Adrenal gland (tissue), 12 donors: Measurements from ENCODE around the gene TRPM8. TPM values are rescaled to one million over a fixed set of nuclear protein-coding genes. Genes with fewer than 3 reads are reported as not detected.

Experiments
- DNase-seq, 7 donors: peaks; one replicate each; pipeline ENCODE4 v3.0.0-alpha.2; 2019 to 2020
- H3K27ac ChIP-seq, 5 donors: fragments of 200-600 bp; sonication (generic) in 4 of 5; 1 replicate in 3 of 5; 2 replicates in 2 of 5; pipeline versions ENCODE4 v1.5.1 to v1.8.0; 2016 to 2020; ENCODE audit warnings: mild to moderate bottlenecking in 1 of 5
- H3K27me3 ChIP-seq: fragments of 200-600 bp; 2 replicates; pipeline ENCODE4 v1.8.0; 2021
- H3K36me3 ChIP-seq, 2 donors: fragments of 200-600 bp; replicated peaks in 1 of 2; 1 replicate in 1 of 2; 2 replicates in 1 of 2; pipeline versions ENCODE4 v1.5.1 to v1.8.0; 2018 to 2022
- H3K4me1 ChIP-seq, 2 donors: fragments of 200-600 bp; replicated peaks in 1 of 2; 1 replicate in 1 of 2; 2 replicates in 1 of 2; pipeline versions ENCODE4 v1.5.1 to v1.8.0; 2018 to 2021
- H3K4me3 ChIP-seq, 4 donors: fragments of 200-600 bp; sonication (generic) in 3 of 4; one replicate each; pipeline ENCODE4 v1.5.1; 2016 to 2018
- H3K9me3 ChIP-seq, 3 donors: fragments of 200-600 bp; sonication (generic) in 1 of 3; replicated peaks in 1 of 3; 1 replicate in 2 of 3; 2 replicates in 1 of 3; pipeline versions ENCODE4 v1.5.1 to v1.8.0; 2016 to 2021
- CTCF ChIP-seq, 6 experiments: fragments of 450-650 bp in 4 of 6; fragments of 200-600 bp in 2 of 6; sonication (generic) in 1 of 6; IDR thresholded peaks; 1 replicate in 5 of 6; 2 replicates in 1 of 6; pipeline versions ENCODE4 v1.5.1 to v1.8.0; 2016 to 2021; ENCODE audit warnings: antibody characterized with exemption in 6 of 6, mild to moderate bottlenecking in 2 of 6, moderate library complexity in 1 of 6
- POLR2A ChIP-seq, 2 donors: fragments of 450-650 bp; IDR thresholded peaks; one replicate each; pipeline ENCODE4 v1.6.1; 2017; ENCODE audit warnings: antibody characterized with exemption in 2 of 2, mild to moderate bottlenecking in 2 of 2, moderate library complexity in 1 of 2
- WGBS, 4 donors: extraction: QIAGEN DNeasy Blood & Tissue Kit in 2 of 4; methylation state at CpG; one replicate each; pipeline versions ENCODE4 v1.1.5 to v1.1.7; 2013 to 2017; 5-methylcytosine and 5-hydroxymethylcytosine counted together
- intact Hi-C, 2 donors: fragments of 100-400 bp; cut with DNase I; formaldehyde crosslinking; loops; one replicate each; pipeline versions ENCODE4 v1.14.1 to v1.15.0; 2022 to 2023
- polyA plus RNA-seq, 3 donors: library from polyadenylated mRNA; stranded (reverse); fragments of 200-250 nt in 2 of 3; fragments of 350-450 nt in 1 of 3; fragmentation: Illumina TruSeq in 1 of 3; extraction: RNeasy Lipid Tissue Mini Kit (QIAGEN cat#74804) in 1 of 3; gene quantifications; one replicate each; pipeline ENCODE4 v1.2.3, GENCODE V29; 2013 to 2014
- total RNA-seq, 9 donors: library from RNA; depleted of rRNA in 4 of 9; stranded (reverse); fragments of >200 nt in 4 of 9; fragments of 120-200 nt in 1 of 9; fragmentation: NEBNext Ultra II Directional in 1 of 9; extraction: Animal tissue kit (Norgen Biotek cat#: 25700) in 1 of 9; gene quantifications; one replicate each; pipeline versions ENCODE4 v1.1.0 to v1.2.4, GENCODE V29; 2013 to 2023
- donor health status: healthy with polysubstance abuse.
- donor health status: Bipolar disorder and iron deficiency.
- donor health status: DM: yes; HTN: yes; CAD: no.
- donor health status: DM: no; HTN: no; CAD: no.
- donor health status: DM: no; HTN: no; CAD: no.
- donor health status: DM: yes; HTN: yes; CAD: no.

TRPM8 gene
- total and polyA plus RNA-seq, 12 donors: not detected

DNA sequence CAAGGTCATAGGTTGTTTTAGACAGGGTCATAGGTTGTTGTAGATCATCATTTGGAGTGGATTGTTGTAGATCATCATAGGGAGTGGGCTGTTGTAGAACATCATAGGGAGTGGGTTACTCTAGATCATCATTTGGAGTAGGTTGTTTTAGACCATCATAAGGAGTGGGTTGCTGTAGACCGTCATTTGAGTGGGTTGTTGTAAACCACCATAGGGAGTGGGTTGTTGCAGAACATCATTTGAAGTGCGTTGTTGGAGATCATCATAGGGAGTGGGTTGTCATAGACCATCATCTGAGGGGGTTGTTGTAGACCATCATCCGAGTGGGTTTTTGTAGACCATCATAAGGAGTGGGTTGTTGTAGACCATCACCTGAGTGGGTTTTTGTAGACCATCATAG is 9.5 kb upstream of the TRPM8 start:
- Histone ChIP-seq H3K27me3 (no peaks in the 10 kb centered on the region), H3K4me1 (no peaks in the 10 kb centered on the region), H3K36me3 (no peaks in the 10 kb centered on the region), H3K9me3 (no peaks in the 10 kb centered on the region), H3K4me3 (no peak overlapping the region), H3K27ac (no peak overlapping the region)
- no peak for DNase-seq
- TF ChIP-seq POLR2A (IDR thresholded peaks at IDR 0.05) (no peak), CTCF (IDR thresholded peaks at IDR 0.05) (no peak)
- WGBS, 4 donors: 78 to 88% (median 84%) methylated on average over 3 of the region's 3 CpGs
- intact Hi-C loops: no loop called here

DNA sequence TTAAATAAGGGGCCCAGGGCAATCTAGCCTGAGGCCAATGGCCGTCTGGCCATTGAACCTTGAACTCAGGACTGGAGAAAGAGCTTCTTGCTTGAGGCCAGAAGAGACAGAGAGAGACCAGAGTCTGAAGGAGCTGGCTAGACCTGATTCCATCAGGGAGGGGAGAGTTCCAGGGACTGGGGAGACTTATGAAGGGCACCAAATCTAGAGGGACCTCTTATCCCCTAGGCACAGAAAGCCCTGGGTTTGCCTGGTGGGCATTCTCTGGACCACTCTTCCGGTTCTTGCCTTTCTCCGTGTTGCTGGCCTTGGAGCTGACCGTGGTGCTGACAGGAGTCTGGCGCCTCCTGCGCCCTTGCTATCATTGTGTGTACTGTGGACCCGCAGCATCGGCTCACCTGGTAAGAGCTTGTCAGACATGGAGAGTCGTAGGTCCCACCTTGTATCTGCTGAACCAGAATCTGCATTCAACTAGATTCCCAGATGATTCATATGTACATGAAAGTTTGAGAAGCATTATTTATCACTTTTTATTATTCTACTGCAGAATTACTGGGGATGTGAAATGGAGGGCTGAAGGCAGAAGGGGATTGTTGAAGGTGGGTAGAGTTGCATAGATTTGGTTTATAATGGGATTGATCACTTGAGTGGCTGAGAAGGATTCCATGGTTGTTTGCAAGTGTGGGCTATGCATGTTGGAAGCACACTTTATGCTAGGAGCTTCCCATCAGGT is 4.3 kb upstream of the TRPM8 start:
- Histone ChIP-seq H3K9me3 (no peaks in the 10 kb centered on the region), H3K4me3 (no peak overlapping the region), H3K4me1 (no peaks in the 10 kb centered on the region), H3K27me3 (peaks cover 8% of the 10 kb centered on the region), H3K36me3 (no peaks in the 10 kb centered on the region), H3K27ac (no peak overlapping the region)
- peak in 3 of 7 donors; percentile 4 to 20 (median 18) for DNase-seq
- intact Hi-C loops: no loop called here
- TF ChIP-seq POLR2A (IDR thresholded peaks at IDR 0.05): no peak
- TF ChIP-seq CTCF (IDR thresholded peaks at IDR 0.05): no peak
- 12 to 18% (median 14%) methylated on average over 1 to 9 of the region's 9 CpGs for WGBS, 4 donors

- no peaks in the 10 kb centered on the region for H3K4me1 ChIP-seq
- TF ChIP-seq CTCF (IDR thresholded peaks at IDR 0.05) (no peak), POLR2A (IDR thresholded peaks at IDR 0.05) (no peak)
- no peaks in the 10 kb centered on the region for H3K36me3 ChIP-seq
- H3K4me3 ChIP-seq: no peak overlapping the region
- H3K27me3 ChIP-seq: peaks cover 16% of the 10 kb centered on the region
- intact Hi-C loops: no loop called here
- DNase-seq: no peak
- H3K9me3 ChIP-seq: no peaks in the 10 kb centered on the region
- WGBS, 4 donors: 20 to 26% (median 24%) methylated on average over 2 of the region's 2 CpGs
- H3K27ac ChIP-seq: no peak overlapping the region
Observed at GRCh38 chr2:233915128-233915527, 2.0 kb upstream of the TRPM8 start.

DNA sequence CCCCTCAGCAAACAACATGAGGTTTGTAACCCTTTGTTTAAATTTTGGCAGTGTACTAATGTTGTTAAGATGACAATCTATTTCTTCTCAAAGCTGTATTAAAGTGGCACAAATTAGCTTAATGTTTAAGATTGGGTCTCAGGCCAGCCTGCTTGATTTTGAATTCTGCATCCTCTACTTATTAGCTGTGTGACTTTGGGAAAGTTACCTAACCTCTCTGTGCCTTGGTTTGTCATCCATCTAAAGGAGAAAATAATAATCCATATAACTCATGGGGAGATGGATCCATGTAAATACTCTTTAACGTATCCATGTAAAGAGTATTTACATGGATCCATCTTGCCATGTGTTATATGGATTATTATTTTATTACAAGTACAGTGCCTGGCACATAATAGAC is 2.1 kb downstream of the TRPM8 start:
- TF ChIP-seq POLR2A (IDR thresholded peaks at IDR 0.05) (no peak), CTCF (IDR thresholded peaks at IDR 0.05) (no peak)
- no peak for DNase-seq
- Histone ChIP-seq H3K9me3 (no peaks in the 10 kb centered on the region), H3K36me3 (no peaks in the 10 kb centered on the region), H3K27me3 (peaks cover 20% of the 10 kb centered on the region), H3K4me1 (no peaks in the 10 kb centered on the region), H3K27ac (no peak overlapping the region), H3K4me3 (no peak overlapping the region)
- 52 to 69% (median 60%) methylated on average over 1 of the region's 1 CpG for WGBS, 4 donors
- intact Hi-C loops: no loop called here
